Liver (tissue), 3 donors: ENCODE data around the gene MND1.

ENCODE experiments used
- GABPA ChIP-seq, 2 donors: IDR thresholded peaks in 1 of 2; conservative IDR thresholded peaks in 1 of 2; 2 replicates each; pipeline ENCODE4 v1.6.1; 2016; ENCODE audit warnings: antibody characterized with exemption in 2 of 2, mild to moderate bottlenecking in 1 of 2, moderate library complexity in 1 of 2
- TAF1 ChIP-seq: conservative IDR thresholded peaks from 2 replicates; pipeline ENCODE4 v1.6.1; 2016; ENCODE audit warnings: antibody characterized with exemption, mild to moderate bottlenecking
- TF ChIP-seq, protein P1 (sequence below): fragments of 150-350 bp; IDR thresholded peaks from 2 replicates; pipeline ENCODE4 v1.5.1; 2017; ENCODE audit warnings: improper control_type of control experiment, low read depth, low read length; ENCODE audit not compliant: missing input control
- TF ChIP-seq, protein P2 (sequence below): IDR thresholded peaks from 2 replicates; pipeline ENCODE4 v1.6.1; 2016; ENCODE audit warnings: antibody characterized with exemption
- donor health status: healthy.
- donor health status: healthy.

DNA sequence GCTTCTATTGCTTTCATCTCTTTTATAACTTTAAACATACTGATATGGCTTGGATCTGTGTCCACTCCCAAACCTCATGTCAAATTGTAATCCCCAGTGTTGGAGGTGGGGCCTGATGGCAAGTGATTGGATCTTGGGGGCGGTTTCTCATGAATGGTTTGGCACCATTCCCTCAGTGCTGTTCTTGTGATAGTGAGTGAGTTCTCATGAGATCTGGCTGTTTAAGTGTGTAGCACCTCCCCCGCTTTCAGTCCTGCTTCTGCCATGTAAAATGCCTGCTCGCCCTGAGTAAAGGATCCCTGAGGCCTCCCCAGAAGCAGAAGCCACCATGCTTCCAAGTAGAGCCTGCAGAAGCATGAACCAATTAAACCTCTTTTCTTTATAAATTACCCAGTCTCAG is 17.7 kb downstream of the MND1 start:
- TF ChIP-seq, protein P1, sequence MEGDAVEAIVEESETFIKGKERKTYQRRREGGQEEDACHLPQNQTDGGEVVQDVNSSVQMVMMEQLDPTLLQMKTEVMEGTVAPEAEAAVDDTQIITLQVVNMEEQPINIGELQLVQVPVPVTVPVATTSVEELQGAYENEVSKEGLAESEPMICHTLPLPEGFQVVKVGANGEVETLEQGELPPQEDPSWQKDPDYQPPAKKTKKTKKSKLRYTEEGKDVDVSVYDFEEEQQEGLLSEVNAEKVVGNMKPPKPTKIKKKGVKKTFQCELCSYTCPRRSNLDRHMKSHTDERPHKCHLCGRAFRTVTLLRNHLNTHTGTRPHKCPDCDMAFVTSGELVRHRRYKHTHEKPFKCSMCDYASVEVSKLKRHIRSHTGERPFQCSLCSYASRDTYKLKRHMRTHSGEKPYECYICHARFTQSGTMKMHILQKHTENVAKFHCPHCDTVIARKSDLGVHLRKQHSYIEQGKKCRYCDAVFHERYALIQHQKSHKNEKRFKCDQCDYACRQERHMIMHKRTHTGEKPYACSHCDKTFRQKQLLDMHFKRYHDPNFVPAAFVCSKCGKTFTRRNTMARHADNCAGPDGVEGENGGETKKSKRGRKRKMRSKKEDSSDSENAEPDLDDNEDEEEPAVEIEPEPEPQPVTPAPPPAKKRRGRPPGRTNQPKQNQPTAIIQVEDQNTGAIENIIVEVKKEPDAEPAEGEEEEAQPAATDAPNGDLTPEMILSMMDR, result no peak
- TF ChIP-seq TAF1 (no peak), GABPA (IDR thresholded peaks at IDR 0.05 in 1 of 2, conservative IDR thresholded peaks at IDR 0.05 in 1 of 2) (no peak)
- TF ChIP-seq, protein P2, sequence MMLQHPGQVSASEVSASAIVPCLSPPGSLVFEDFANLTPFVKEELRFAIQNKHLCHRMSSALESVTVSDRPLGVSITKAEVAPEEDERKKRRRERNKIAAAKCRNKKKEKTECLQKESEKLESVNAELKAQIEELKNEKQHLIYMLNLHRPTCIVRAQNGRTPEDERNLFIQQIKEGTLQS, result no peak
